Measurements from ENCODE around the gene R3HDM1. TPM values are rescaled to one million over a fixed set of nuclear protein-coding genes. Genes with fewer than 3 reads are reported as not detected.
A peak's percentile ranks its signal among the peaks of the same experiment; 100 is the strongest.

R3HDM1 gene
- total RNA-seq, 4 donors from 2014 or later, result 24.0 to 40.4 (median 30.4) TPM

GRCh38 chr2:135603543-135603942, 72.3 kb downstream of the R3HDM1 start:
- 22 to 26% methylated on average over 7 of the region's 7 CpGs for WGBS, 2 donors
- TF ChIP-seq, protein P1, sequence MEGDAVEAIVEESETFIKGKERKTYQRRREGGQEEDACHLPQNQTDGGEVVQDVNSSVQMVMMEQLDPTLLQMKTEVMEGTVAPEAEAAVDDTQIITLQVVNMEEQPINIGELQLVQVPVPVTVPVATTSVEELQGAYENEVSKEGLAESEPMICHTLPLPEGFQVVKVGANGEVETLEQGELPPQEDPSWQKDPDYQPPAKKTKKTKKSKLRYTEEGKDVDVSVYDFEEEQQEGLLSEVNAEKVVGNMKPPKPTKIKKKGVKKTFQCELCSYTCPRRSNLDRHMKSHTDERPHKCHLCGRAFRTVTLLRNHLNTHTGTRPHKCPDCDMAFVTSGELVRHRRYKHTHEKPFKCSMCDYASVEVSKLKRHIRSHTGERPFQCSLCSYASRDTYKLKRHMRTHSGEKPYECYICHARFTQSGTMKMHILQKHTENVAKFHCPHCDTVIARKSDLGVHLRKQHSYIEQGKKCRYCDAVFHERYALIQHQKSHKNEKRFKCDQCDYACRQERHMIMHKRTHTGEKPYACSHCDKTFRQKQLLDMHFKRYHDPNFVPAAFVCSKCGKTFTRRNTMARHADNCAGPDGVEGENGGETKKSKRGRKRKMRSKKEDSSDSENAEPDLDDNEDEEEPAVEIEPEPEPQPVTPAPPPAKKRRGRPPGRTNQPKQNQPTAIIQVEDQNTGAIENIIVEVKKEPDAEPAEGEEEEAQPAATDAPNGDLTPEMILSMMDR (IDR thresholded peaks at IDR 0.05), result no peak
- TF ChIP-seq POLR2A (IDR thresholded peaks at IDR 0.05), result no peak
- no peaks in the 10 kb centered on the region for H3K36me3 ChIP-seq
- H3K27ac ChIP-seq, result peak overlapping the region in 2 of 3 donors; percentile 26 to 59
- DNase-seq, result peak; percentile 84 to 86
- H3K9me3 ChIP-seq, result no peaks in the 10 kb centered on the region
- no peaks in the 10 kb centered on the region for H3K27me3 ChIP-seq
- intact Hi-C loops (cut with DNase I), result no loop called here
- H3K4me3 ChIP-seq (replicated peaks in 1 of 3), result no peak overlapping the region
- H3K4me1 ChIP-seq, result peaks cover 9 to 12% of the 10 kb centered on the region in 2 donors

- Histone ChIP-seq H3K9me3 (no peaks in the 10 kb centered on the region), H3K4me1 (peaks cover 9 to 12% of the 10 kb centered on the region in 2 donors), H3K4me3 (replicated peaks in 1 of 3) (no peak overlapping the region), H3K27me3 (no peaks in the 10 kb centered on the region), H3K36me3 (no peaks in the 10 kb centered on the region), H3K27ac (no peak overlapping the region)
- TF ChIP-seq, protein P1 (IDR thresholded peaks at IDR 0.05), result no peak
- 91 to 96% methylated on average over 2 of the region's 2 CpGs for WGBS, 2 donors
- intact Hi-C loops (cut with DNase I), result no loop called here
- no peak for DNase-seq
Measured at GRCh38 chr2:135607561-135607960, 76.3 kb downstream of the R3HDM1 start.

DNA sequence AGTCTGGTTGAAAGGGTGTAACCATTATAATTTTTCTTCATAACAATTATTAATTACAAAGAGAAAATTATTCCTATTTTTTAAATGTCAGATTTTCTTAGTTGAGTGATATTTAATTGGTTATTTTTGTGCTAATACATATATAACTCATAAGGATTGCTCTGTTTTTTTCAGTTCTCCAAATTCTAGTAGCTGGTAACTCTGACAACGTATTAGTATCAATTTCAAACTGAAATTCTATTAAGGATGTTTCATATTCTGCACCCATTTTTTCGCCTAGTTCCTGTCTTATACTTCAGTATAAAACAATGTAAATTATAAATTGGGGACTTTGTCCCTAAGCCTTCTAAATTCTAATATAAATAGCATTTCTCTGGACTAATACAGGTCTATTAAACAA, 81.0 kb downstream of the R3HDM1 start:
- no peaks in the 10 kb centered on the region for H3K27me3 ChIP-seq
- TF ChIP-seq POLR2A (IDR thresholded peaks at IDR 0.05), result no peak
- 95 to 97% methylated on average over 2 of the region's 2 CpGs for WGBS, 2 donors
- intact Hi-C loops (cut with DNase I), result no loop called here
- no peaks in the 10 kb centered on the region for H3K9me3 ChIP-seq
- H3K4me3 ChIP-seq (replicated peaks in 1 of 3), result no peak overlapping the region
- DNase-seq, result no peak
- H3K4me1 ChIP-seq, result peaks cover 7 to 11% of the 10 kb centered on the region in 2 donors
- no peaks in the 10 kb centered on the region for H3K36me3 ChIP-seq
- H3K27ac ChIP-seq, result no peak overlapping the region

GRCh38 chr2:135615404-135615803, 84.1 kb downstream of the R3HDM1 start:
- no peaks in the 10 kb centered on the region for H3K9me3 ChIP-seq
- peak overlapping the region in 1 of 3 donors; percentile 15 for H3K27ac ChIP-seq
- no peaks in the 10 kb centered on the region for H3K27me3 ChIP-seq
- intact Hi-C loops (cut with DNase I), result no loop called here
- H3K36me3 ChIP-seq, result no peaks in the 10 kb centered on the region
- TF ChIP-seq POLR2A (IDR thresholded peaks at IDR 0.05), result no peak
- TF ChIP-seq, protein P1 (IDR thresholded peaks at IDR 0.05), result no peak
- H3K4me1 ChIP-seq, result peaks cover 7 to 11% of the 10 kb centered on the region in 2 donors
- no peak overlapping the region for H3K4me3 ChIP-seq (replicated peaks in 1 of 3)
- DNase-seq, result peak in 1 of 2 donors; percentile 23
- 47 to 53% methylated on average over 3 of the region's 3 CpGs for WGBS, 2 donors

DNA sequence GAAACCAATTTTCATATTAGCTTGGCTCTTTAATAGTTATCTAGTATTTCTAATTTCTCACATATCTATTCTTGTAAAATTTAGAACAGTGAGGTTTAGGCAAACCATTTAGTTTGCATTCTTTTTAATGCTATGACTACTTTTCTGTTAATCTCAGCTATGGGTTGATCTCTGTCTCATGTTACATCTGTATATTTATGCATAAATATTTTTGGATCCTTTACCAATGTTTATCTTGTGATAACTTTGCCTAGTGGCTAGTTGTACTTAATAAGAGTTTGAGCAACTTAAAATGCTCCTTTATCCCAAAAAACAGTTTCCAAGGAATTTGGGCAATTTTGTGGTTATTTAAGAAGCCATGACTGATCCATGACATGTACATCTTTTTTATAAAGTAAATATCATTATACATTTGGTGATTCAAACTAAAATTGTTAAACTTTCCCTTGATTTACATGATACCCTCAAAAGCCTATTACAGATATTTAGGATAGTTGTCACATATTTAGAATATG, 86.3 kb downstream of the R3HDM1 start:
- DNase-seq, result no peak
- H3K9me3 ChIP-seq, result no peaks in the 10 kb centered on the region
- H3K36me3 ChIP-seq, result no peaks in the 10 kb centered on the region
- no peak overlapping the region for H3K4me3 ChIP-seq (replicated peaks in 1 of 3)
- peaks cover 7 to 11% of the 10 kb centered on the region in 2 donors for H3K4me1 ChIP-seq
- no peaks in the 10 kb centered on the region for H3K27me3 ChIP-seq
- no peak overlapping the region for H3K27ac ChIP-seq
- intact Hi-C loops (cut with DNase I), result no loop called here
- TF ChIP-seq POLR2A (IDR thresholded peaks at IDR 0.05), result no peak
- TF ChIP-seq, protein P1 (IDR thresholded peaks at IDR 0.05), result no peak

All from thyroid gland (tissue), 4 donors.